Fibroblast of the aortic adventitia (primary cell): ENCODE measurements around the gene CHEK2. TPM values are rescaled to one million over a fixed set of nuclear protein-coding genes. Genes with fewer than 3 reads are reported as not detected.

Experiments used
- DNase-seq: peaks from one replicate; pipeline ENCODE4 v3.0.0-alpha.2; 2010; ENCODE audit warnings: low read depth
- H3K4me3 ChIP-seq: 2 replicates; pipeline ENCODE4 v1.5.1; 2011; ENCODE audit warnings: low read depth, mild to moderate bottlenecking, control low read depth, low read length, moderate library complexity
- CTCF ChIP-seq: IDR thresholded peaks from 2 replicates; pipeline ENCODE4 v1.5.1; 2011; ENCODE audit warnings: mild to moderate bottlenecking, low read length, control low read depth, inconsistent platforms; ENCODE audit not compliant: insufficient read depth
- total RNA-seq: library from RNA; depleted of rRNA; stranded (reverse); fragments of >200 nt; gene quantifications from 2 replicates; pipeline ENCODE4 v1.2.3, GENCODE V29; 2012; ENCODE audit warnings: low replicate concordance

CHEK2 gene
- 17.1 and 22.2 TPM in 2 replicates for total RNA-seq

GRCh38 chr22:28741785-28742561 is at the start of gene CHEK2, which contains the start of gene HSCB:
CHEK2 (minus strand) TSS chr22:28741820; CDS start chr22:28734721, 7,099 bp downstream.
HSCB (plus strand) TSS chr22:28742039; CDS start chr22:28742096, 57 bp downstream.
- peak within 1 kb of the TSS; percentile 91 for H3K4me3 ChIP-seq
- DNase-seq = peak; percentile 99
- peak; percentile 13 for TF ChIP-seq CTCF

- DNase-seq = no peak
- no peak overlapping the region for H3K4me3 ChIP-seq
- no peak for TF ChIP-seq CTCF
Observed at GRCh38 chr22:28791124-28791523, 49.5 kb upstream of the CHEK2 start.

- TF ChIP-seq CTCF = no peak
- DNase-seq = no peak
- H3K4me3 ChIP-seq = no peak overlapping the region
Observed at GRCh38 chr22:28788601-28789000, 47.0 kb upstream of the CHEK2 start.

- TF ChIP-seq CTCF = no peak
- DNase-seq = no peak
- no peak overlapping the region for H3K4me3 ChIP-seq
Observed at GRCh38 chr22:28783786-28784671, 42.4 kb upstream of the CHEK2 start.

GRCh38 chr22:28780296-28780695 is 38.7 kb upstream of the CHEK2 start:
- no peak overlapping the region for H3K4me3 ChIP-seq
- no peak for TF ChIP-seq CTCF
- no peak for DNase-seq

- H3K4me3 ChIP-seq = no peak overlapping the region
- no peak for DNase-seq
- TF ChIP-seq CTCF = no peak
Observed at GRCh38 chr22:28779833-28780232, 38.2 kb upstream of the CHEK2 start.
